Endothelial cell of umbilical vein (primary cell): ENCODE measurements around the gene PCDH9. TPM values are rescaled to one million over a fixed set of nuclear protein-coding genes. Genes with fewer than 3 reads are reported as not detected.
A peak's percentile ranks its signal among the peaks of the same experiment; 100 is the strongest.
"Not testable (repeated sequence)": the region's sequence is repeated elsewhere in the genome, so short reads cannot be mapped to it uniquely, and the experiment has no call there.

Experiments used
- BruUV-seq: library from RNA; stranded (reverse); fragments of 400-500 nt; replicated peaks from 2 replicates; lab custom pipeline; 2021; lab: Mats Ljungman, UMichigan
- CTCF ChIA-PET: fragments of 300-600, 350-600 bp; sonication (Branson Sonifier 250); formaldehyde crosslinking; loops from one replicate; lab custom pipeline; 2021; ENCODE audit warnings: antibody characterized with exemption, inconsistent platforms; lab: Charles Lee
- POLR2A ChIA-PET: fragments of 300-600, 350-600 bp; sonication (Branson Sonifier 250); formaldehyde crosslinking; loops from one replicate; lab custom pipeline; 2021; ENCODE audit warnings: antibody characterized with exemption, inconsistent platforms; lab: Charles Lee
- DNase-seq: peaks from one replicate; pipeline ENCODE4 v3.0.0-alpha.2; 2011; ENCODE audit warnings: low read depth, low spot score
- FAIRE-seq: peaks from 2 replicates; lab custom pipeline; 2011; peaks lifted over from hg19 to GRCh38; lab: Jason Lieb, UNC
- H2AFZ ChIP-seq: 2 replicates; pipeline ENCODE4 v1.6.0; 2012; ENCODE audit warnings: low read depth, low read length, control low read depth, inconsistent platforms
- H3K27ac ChIP-seq: 2 replicates; pipeline ENCODE4 v1.5.1; 2011; ENCODE audit warnings: low read depth, mild to moderate bottlenecking, control low read depth, low read length, moderate library complexity; ENCODE audit not compliant: insufficient read depth
- H3K27me3 ChIP-seq, 2 experiments: 2 replicates each; pipeline versions ENCODE4 v1.6.0 to v1.6.1; 2011; ENCODE audit warnings: low read length in 2 of 2, mixed read lengths in 1 of 2; ENCODE audit not compliant: control insufficient read depth in 2 of 2, insufficient read depth in 2 of 2
- H3K36me3 ChIP-seq, 2 experiments: 2 replicates in 1 of 2; 3 replicates in 1 of 2; pipeline ENCODE4 v1.5.1; 2011; ENCODE audit warnings: low read length in 2 of 2, mild to moderate bottlenecking in 1 of 2, moderate library complexity in 1 of 2; ENCODE audit not compliant: control insufficient read depth in 2 of 2, insufficient read depth in 2 of 2; ENCODE audit errors: extremely low read depth in 1 of 2
- H3K4me1 ChIP-seq: 3 replicates; pipeline ENCODE4 v1.5.1; 2011; ENCODE audit warnings: mild to moderate bottlenecking, low read length; ENCODE audit not compliant: control insufficient read depth, insufficient read depth; ENCODE audit errors: extremely low read depth
- H3K4me2 ChIP-seq: 2 replicates; pipeline ENCODE4 v1.6.1; 2011; ENCODE audit warnings: low read length, control low read depth, mixed read lengths; ENCODE audit not compliant: insufficient read depth
- H3K4me3 ChIP-seq, 3 experiments: fragments of 200-600 bp in 1 of 3; sonication (generic), shearing (Covaris generic) in 1 of 3; replicated peaks in 1 of 3; 2 replicates each; pipeline ENCODE4 v1.5.1; 2011 to 2016; ENCODE audit warnings: control low read depth in 3 of 3, low read length in 3 of 3, mild to moderate bottlenecking in 2 of 3, inconsistent platforms in 1 of 3, low read depth in 1 of 3, moderate library complexity in 1 of 3; ENCODE audit not compliant: insufficient read depth in 1 of 3
- H3K79me2 ChIP-seq: 2 replicates; pipeline ENCODE4 v1.6.0; 2012; ENCODE audit warnings: low read length, inconsistent platforms; ENCODE audit not compliant: control insufficient read depth, insufficient read depth
- H3K9ac ChIP-seq: replicated peaks from 2 replicates; pipeline ENCODE3; 2011; ENCODE audit warnings: low read length, control low read depth; ENCODE audit not compliant: insufficient read depth; ENCODE audit errors: extremely low read depth
- H3K9me1 ChIP-seq: replicated peaks from 3 replicates; pipeline ENCODE4 v1.6.0; 2011; ENCODE audit warnings: mild to moderate bottlenecking, low read length; ENCODE audit not compliant: control insufficient read depth, insufficient read depth; ENCODE audit errors: extremely low read depth
- H3K9me3 ChIP-seq: replicated peaks from 2 replicates; pipeline ENCODE4 v1.5.1; 2012; ENCODE audit warnings: low read length, inconsistent platforms; ENCODE audit not compliant: control insufficient read depth, insufficient read depth
- H4K20me1 ChIP-seq: replicated peaks from 2 replicates; pipeline ENCODE3; 2011; ENCODE audit warnings: mild to moderate bottlenecking, low read length; ENCODE audit not compliant: control insufficient read depth, insufficient read depth; ENCODE audit errors: extremely low read depth
- CTCF ChIP-seq, 2 donors: IDR thresholded peaks; 1 replicate in 1 of 2; 2 replicates in 1 of 2; pipeline ENCODE4 v1.5.1; 2011; ENCODE audit warnings: low read length in 2 of 2, mild to moderate bottlenecking in 2 of 2, moderate library complexity in 2 of 2, control low read depth in 1 of 2, inconsistent platforms in 1 of 2, low read depth in 1 of 2; ENCODE audit not compliant: insufficient read depth in 1 of 2; ENCODE audit errors: extremely low read depth in 1 of 2
- POLR2AphosphoS5 ChIP-seq: IDR thresholded peaks from 2 replicates; pipeline ENCODE4 v1.6.1; 2012; ENCODE audit warnings: low read depth, mild to moderate bottlenecking, control low read depth, low read length, moderate library complexity; ENCODE audit not compliant: insufficient read depth
- dilution Hi-C: fragments of 300-500 bp; cut with MboI; formaldehyde crosslinking; loops from one replicate; pipeline ENCODE4 v1.15.0; 2019; ENCODE audit warnings: low sequenced_read_pairs; ENCODE audit not compliant: extremely low pct_ligation_motif_present
- intact Hi-C: fragments of 100-400 bp; cut with micrococcal nuclease; formaldehyde crosslinking; loops from one replicate; pipeline ENCODE4 v1.10.0; 2022
- polyA plus RNA-seq, 4 experiments: library from polyadenylated mRNA; depleted of rRNA in 3 of 4; stranded (reverse) in 3 of 4; unstranded in 1 of 4; fragments of >200 nt; gene quantifications; 2 replicates each; pipeline versions ENCODE4 v1.2.1 to v1.2.3, GENCODE V29; 2011 to 2012; ENCODE audit warnings: missing spikeins in 1 of 4
- total RNA-seq: library from RNA; stranded (reverse); gene quantifications from 2 replicates; pipeline ENCODE4 v1.2.3, GENCODE V29; 2021

Gene PCDH9
- total and polyA plus RNA-seq, 2 donors (not counting 3 experiments of a cell fraction or from before 2014, with no cell fraction given), result 1.1 to 5.2 TPM

DNA sequence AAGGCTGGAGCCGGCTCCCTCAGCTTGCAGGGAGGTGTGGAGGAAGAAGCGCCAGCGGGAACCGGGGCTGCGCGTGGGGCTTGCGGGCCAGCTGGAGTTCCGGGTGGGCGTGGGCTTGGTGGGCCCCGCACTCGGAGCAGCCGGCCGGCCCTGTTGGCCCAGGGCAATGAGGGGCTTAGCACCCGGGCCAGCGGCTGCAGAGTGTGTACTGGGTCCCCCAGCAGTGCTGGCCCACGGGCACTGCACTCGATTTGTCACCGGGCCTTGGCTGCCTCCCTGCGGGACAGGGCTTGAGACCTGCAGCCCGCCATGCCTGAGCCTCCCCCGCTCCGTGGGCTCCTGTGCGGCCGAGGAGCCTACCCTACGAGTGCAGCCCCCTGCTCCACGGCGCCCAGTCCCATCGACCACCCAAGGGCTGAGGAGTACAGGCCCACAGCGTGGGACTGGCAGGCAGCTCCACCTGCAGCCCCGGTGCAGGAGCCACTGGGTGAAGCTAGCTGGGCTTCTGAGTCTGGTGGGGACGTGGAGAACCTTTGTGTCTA is 608.2 kb downstream of the PCDH9 start:
- H3K79me2 ChIP-seq, H3K4me3 ChIP-seq, DNase-seq, H3K36me3 ChIP-seq, H4K20me1 ChIP-seq, CTCF ChIA-PET, dilution Hi-C loops, H3K9me1 ChIP-seq, intact Hi-C loops, FAIRE-seq, H3K9ac ChIP-seq, H3K4me1 ChIP-seq, H3K4me2 ChIP-seq, H3K27ac ChIP-seq, H3K27me3 ChIP-seq, H2AFZ ChIP-seq, H3K9me3 ChIP-seq, POLR2A ChIA-PET, BruUV-seq: not testable (repeated sequence)

GRCh38 chr13:66618702-66619101 is 611.4 kb downstream of the PCDH9 start:
- DNase-seq, result peak; percentile 60
- FAIRE-seq, result peak; percentile 60
- POLR2A ChIA-PET, result no interaction called here

More at GRCh38 chr13:66618702-66619101, 611.4 kb downstream of the PCDH9 start:
- dilution Hi-C loops, result no loop called here
- Histone ChIP-seq H3K79me2 (no peaks in the 10 kb centered on the region), H3K4me3 (no peak overlapping the region), H3K4me2 (no peak overlapping the region), H3K4me1 (no peaks in the 10 kb centered on the region), H3K27ac (no peak overlapping the region), H3K9me1 (no peaks in the 10 kb centered on the region), H4K20me1 (no peaks in the 10 kb centered on the region), H3K9me3 (no peaks in the 10 kb centered on the region), H3K36me3 (no peaks in the 10 kb centered on the region), H3K9ac (no peak overlapping the region), H2AFZ (no peak overlapping the region), H3K27me3 (no peaks in the 10 kb centered on the region)
- TF ChIP-seq POLR2AphosphoS5, result no peak
- TF ChIP-seq CTCF (IDR thresholded peaks at IDR 0.05; ENCODE audit: extremely low read depth in 1 of 2, insufficient read depth in 1 of 2, low read depth in 1 of 2, low read length in 2 of 2), result peak; percentile 23 to 24
- intact Hi-C loops, result loop anchor here (1.0 to 5.0 kb wide), 4 partner anchors 71 to 606 kb away; no protein-coding TSS in a partner anchor
- CTCF ChIA-PET, result interaction anchor here (0.5 to 3.1 kb wide), 60 partner anchors 10 to 966 kb away, joined by 3 to 47 read pairs (median 4); no protein-coding TSS in a partner anchor
- no TSS peak for BruUV-seq
